GM23338 (cell line): ENCODE measurements around the gene FCHSD2. TPM values are rescaled to one million over a fixed set of nuclear protein-coding genes. Genes with fewer than 3 reads are reported as not detected.

Experiments
- ATAC-seq: fragments of 200-7000 bp; cut with Tn5 transposase; 3 replicates; pipeline ENCODE4 v1.9.1; 2020
- DNase-seq: peaks from one replicate; pipeline ENCODE4 v3.0.0-alpha.2; 2015; ENCODE audit warnings: low spot score
- H2AFZ ChIP-seq: fragments of 200-600 bp; sonication (generic); 2 replicates; pipeline ENCODE4 v1.8.0; 2016; ENCODE audit warnings: antibody characterized with exemption, mild to moderate bottlenecking, moderate library complexity
- H3F3A ChIP-seq: fragments of 200-600 bp; sonication (generic); replicated peaks from 2 replicates; pipeline ENCODE4 v1.8.0; 2017; ENCODE audit warnings: antibody characterized with exemption, mixed run types, low read depth
- H3K27ac ChIP-seq: fragments of 200-600 bp; sonication (generic); 2 replicates; pipeline ENCODE4 v1.6.1; 2016; ENCODE audit warnings: low read depth
- H3K27me3 ChIP-seq: fragments of 200-600 bp; sonication (generic); 2 replicates; pipeline ENCODE4 v1.8.0; 2016; ENCODE audit warnings: mild to moderate bottlenecking, mixed run types, moderate library complexity; ENCODE audit not compliant: insufficient read depth
- H3K36me3 ChIP-seq: fragments of 200-600 bp; sonication (generic); 2 replicates; pipeline ENCODE4 v1.8.0; 2016; ENCODE audit warnings: mild to moderate bottlenecking; ENCODE audit not compliant: insufficient read depth
- H3K4me1 ChIP-seq: fragments of 200-600 bp; sonication (generic); 2 replicates; pipeline ENCODE4 v1.8.0; 2016; ENCODE audit warnings: mild to moderate bottlenecking, moderate library complexity; ENCODE audit not compliant: insufficient read depth
- H3K4me2 ChIP-seq: fragments of 200-600 bp; sonication (generic); 2 replicates; pipeline ENCODE4 v1.7.1; 2017; ENCODE audit warnings: mixed run types
- H3K4me3 ChIP-seq: fragments of 200-600 bp; sonication (generic); 2 replicates; pipeline ENCODE4 v1.6.1; 2016; ENCODE audit warnings: mixed run types
- H3K79me2 ChIP-seq: fragments of 200-600 bp; sonication (generic); replicated peaks from 2 replicates; pipeline ENCODE4 v1.8.0; 2017; ENCODE audit warnings: mild to moderate bottlenecking; ENCODE audit not compliant: insufficient read depth
- H3K9me2 ChIP-seq: fragments of 200-600 bp; sonication (generic); 2 replicates; pipeline ENCODE4 v1.8.0; 2017; ENCODE audit not compliant: insufficient read depth
- H4K20me1 ChIP-seq: fragments of 200-600 bp; sonication (generic); replicated peaks from 2 replicates; pipeline ENCODE4 v1.8.0; 2017; ENCODE audit warnings: mild to moderate bottlenecking; ENCODE audit not compliant: insufficient read depth
- H3K27ac Mint-ChIP-seq: 2 replicates; pipeline ENCODE4 v1.8.0; 2020; ENCODE audit warnings: inconsistent platforms, mild to moderate bottlenecking, moderate library complexity, mixed read lengths
- H3K27me3 Mint-ChIP-seq: 3 replicates; pipeline ENCODE4 v1.8.0; 2022; ENCODE audit warnings: low read depth, mild to moderate bottlenecking, moderate library complexity, mixed read lengths, inconsistent platforms; ENCODE audit not compliant: insufficient read depth, poor library complexity
- H3K36me3 Mint-ChIP-seq: 3 replicates; pipeline ENCODE4 v1.8.0; 2021; ENCODE audit warnings: low read depth, mild to moderate bottlenecking, inconsistent platforms, moderate library complexity, mixed read lengths
- H3K4me1 Mint-ChIP-seq: 3 replicates; pipeline ENCODE4 v1.8.0; 2020; ENCODE audit warnings: mild to moderate bottlenecking, inconsistent platforms, mixed read lengths
- H3K4me3 Mint-ChIP-seq: 3 replicates; pipeline ENCODE4 v1.8.0; 2021; ENCODE audit warnings: moderate library complexity, mild to moderate bottlenecking, inconsistent platforms, mixed read lengths
- H3K9me3 Mint-ChIP-seq: 3 replicates; pipeline ENCODE4 v1.8.0; 2020; ENCODE audit warnings: moderate library complexity, mild to moderate bottlenecking, inconsistent platforms, mixed read lengths
- CREB1 ChIP-seq: fragments of 250-450 bp; sonication (Bioruptor Pico); IDR thresholded peaks from 2 replicates; pipeline ENCODE4 v1.5.0; 2020; ENCODE audit warnings: low read depth, mild to moderate bottlenecking, moderate library complexity
- EZH2phosphoT487 ChIP-seq: fragments of 200-600 bp; sonication (generic); IDR thresholded peaks from one replicate; pipeline ENCODE4 v1.8.1; 2018; ENCODE audit warnings: antibody characterized with exemption; ENCODE audit not compliant: unreplicated experiment
- JUNB ChIP-seq: IDR thresholded peaks from one replicate; pipeline ENCODE4 v1.6.1; 2016; ENCODE audit warnings: antibody characterized with exemption; ENCODE audit not compliant: unreplicated experiment
- NANOG ChIP-seq: IDR thresholded peaks from 2 replicates; pipeline ENCODE4 v1.6.1; 2016; ENCODE audit warnings: antibody characterized with exemption, borderline replicate concordance
- POLR2AphosphoS5 ChIP-seq: IDR thresholded peaks from 2 replicates; pipeline ENCODE4 v1.6.1; 2016; ENCODE audit warnings: antibody characterized with exemption, low read depth
- ZNF114 ChIP-seq: fragments of 250-450 bp; sonication (Bioruptor Pico); IDR thresholded peaks from 2 replicates; pipeline ENCODE4 v1.5.0; 2020; ENCODE audit warnings: mild to moderate bottlenecking, moderate library complexity
- ZNF331 ChIP-seq: fragments of 250-450 bp; sonication (Bioruptor Pico); IDR thresholded peaks from 2 replicates; pipeline ENCODE4 v1.5.0; 2020; ENCODE audit warnings: low read depth, mild to moderate bottlenecking, moderate library complexity
- polyA plus RNA-seq: library from polyadenylated mRNA; unstranded; fragments of >200 nt; fragmentation: Nextera tagmentation; extraction: Ambion mirVana; gene quantifications from 2 replicates; pipeline ENCODE4 v1.2.1, GENCODE V29; 2016
- total RNA-seq: library from RNA; depleted of rRNA; stranded (reverse); fragments of >200 nt; shearing (Covaris generic); gene quantifications from 2 replicates; pipeline ENCODE4 v1.2.3, GENCODE V29; 2014
- TF ChIP-seq, protein P1 (sequence below): fragments of 250-450 bp; sonication (Bioruptor Pico); IDR thresholded peaks from 2 replicates; pipeline ENCODE4 v1.5.0; 2020; ENCODE audit warnings: mild to moderate bottlenecking, moderate library complexity
- TF ChIP-seq, protein P2 (sequence below), 2 experiments: fragments of 200-600 bp in 1 of 2; sonication (generic) in 1 of 2; conservative IDR thresholded peaks; 2 replicates each; pipeline versions ENCODE4 v1.5.1 to v1.6.1; 2016 to 2017; ENCODE audit warnings: antibody characterized with exemption in 2 of 2, low read depth in 2 of 2, mild to moderate bottlenecking in 2 of 2, moderate library complexity in 1 of 2

The FCHSD2 gene
- total and polyA plus RNA-seq, 2 experiments from 2014 or later, result 3.6 to 5.2 TPM

DNA sequence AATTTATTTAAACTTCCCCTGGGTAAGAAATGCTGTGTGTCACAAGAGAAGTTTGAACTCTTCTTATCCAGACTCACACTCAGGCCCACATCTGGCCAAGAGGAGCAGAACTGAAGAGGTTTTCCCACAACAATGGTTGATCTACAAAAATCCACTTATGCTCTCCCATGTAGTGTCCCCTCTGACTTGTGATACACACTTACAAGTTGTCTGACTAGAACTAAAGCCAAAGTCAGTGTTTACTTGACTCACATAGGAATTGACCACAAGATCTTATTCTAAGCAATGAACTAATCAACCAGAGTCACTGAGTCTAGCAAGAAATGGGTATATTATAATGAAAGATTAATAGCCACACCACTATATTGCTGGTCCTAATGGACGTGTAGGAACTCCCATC is 194.9 kb downstream of the FCHSD2 start (continued):
- TF ChIP-seq, protein P1, sequence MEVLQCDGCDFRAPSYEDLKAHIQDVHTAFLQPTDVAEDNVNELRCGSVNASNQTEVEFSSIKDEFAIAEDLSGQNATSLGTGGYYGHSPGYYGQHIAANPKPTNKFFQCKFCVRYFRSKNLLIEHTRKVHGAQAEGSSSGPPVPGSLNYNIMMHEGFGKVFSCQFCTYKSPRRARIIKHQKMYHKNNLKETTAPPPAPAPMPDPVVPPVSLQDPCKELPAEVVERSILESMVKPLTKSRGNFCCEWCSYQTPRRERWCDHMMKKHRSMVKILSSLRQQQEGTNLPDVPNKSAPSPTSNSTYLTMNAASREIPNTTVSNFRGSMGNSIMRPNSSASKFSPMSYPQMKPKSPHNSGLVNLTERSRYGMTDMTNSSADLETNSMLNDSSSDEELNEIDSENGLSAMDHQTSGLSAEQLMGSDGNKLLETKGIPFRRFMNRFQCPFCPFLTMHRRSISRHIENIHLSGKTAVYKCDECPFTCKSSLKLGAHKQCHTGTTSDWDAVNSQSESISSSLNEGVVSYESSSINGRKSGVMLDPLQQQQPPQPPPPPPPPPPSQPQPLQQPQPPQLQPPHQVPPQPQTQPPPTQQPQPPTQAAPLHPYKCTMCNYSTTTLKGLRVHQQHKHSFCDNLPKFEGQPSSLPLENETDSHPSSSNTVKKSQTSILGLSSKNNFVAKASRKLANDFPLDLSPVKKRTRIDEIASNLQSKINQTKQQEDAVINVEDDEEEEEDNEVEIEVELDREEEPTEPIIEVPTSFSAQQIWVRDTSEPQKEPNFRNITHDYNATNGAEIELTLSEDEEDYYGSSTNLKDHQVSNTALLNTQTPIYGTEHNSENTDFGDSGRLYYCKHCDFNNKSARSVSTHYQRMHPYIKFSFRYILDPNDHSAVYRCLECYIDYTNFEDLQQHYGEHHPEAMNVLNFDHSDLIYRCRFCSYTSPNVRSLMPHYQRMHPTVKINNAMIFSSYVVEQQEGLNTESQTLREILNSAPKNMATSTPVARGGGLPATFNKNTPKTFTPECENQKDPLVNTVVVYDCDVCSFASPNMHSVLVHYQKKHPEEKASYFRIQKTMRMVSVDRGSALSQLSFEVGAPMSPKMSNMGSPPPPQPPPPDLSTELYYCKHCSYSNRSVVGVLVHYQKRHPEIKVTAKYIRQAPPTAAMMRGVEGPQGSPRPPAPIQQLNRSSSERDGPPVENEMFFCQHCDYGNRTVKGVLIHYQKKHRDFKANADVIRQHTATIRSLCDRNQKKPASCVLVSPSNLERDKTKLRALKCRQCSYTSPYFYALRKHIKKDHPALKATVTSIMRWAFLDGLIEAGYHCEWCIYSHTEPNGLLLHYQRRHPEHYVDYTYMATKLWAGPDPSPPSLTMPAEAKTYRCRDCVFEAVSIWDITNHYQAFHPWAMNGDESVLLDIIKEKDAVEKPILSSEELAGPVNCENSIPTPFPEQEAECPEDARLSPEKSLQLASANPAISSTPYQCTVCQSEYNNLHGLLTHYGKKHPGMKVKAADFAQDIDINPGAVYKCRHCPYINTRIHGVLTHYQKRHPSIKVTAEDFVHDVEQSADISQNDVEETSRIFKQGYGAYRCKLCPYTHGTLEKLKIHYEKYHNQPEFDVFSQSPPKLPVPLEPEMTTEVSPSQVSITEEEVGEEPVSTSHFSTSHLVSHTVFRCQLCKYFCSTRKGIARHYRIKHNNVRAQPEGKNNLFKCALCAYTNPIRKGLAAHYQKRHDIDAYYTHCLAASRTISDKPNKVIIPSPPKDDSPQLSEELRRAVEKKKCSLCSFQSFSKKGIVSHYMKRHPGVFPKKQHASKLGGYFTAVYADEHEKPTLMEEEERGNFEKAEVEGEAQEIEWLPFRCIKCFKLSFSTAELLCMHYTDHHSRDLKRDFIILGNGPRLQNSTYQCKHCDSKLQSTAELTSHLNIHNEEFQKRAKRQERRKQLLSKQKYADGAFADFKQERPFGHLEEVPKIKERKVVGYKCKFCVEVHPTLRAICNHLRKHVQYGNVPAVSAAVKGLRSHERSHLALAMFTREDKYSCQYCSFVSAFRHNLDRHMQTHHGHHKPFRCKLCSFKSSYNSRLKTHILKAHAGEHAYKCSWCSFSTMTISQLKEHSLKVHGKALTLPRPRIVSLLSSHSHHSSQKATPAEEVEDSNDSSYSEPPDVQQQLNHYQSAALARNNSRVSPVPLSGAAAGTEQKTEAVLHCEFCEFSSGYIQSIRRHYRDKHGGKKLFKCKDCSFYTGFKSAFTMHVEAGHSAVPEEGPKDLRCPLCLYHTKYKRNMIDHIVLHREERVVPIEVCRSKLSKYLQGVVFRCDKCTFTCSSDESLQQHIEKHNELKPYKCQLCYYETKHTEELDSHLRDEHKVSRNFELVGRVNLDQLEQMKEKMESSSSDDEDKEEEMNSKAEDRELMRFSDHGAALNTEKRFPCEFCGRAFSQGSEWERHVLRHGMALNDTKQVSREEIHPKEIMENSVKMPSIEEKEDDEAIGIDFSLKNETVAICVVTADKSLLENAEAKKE (CRISPR knock-in tag), result no peak
- TF ChIP-seq, protein P2, sequence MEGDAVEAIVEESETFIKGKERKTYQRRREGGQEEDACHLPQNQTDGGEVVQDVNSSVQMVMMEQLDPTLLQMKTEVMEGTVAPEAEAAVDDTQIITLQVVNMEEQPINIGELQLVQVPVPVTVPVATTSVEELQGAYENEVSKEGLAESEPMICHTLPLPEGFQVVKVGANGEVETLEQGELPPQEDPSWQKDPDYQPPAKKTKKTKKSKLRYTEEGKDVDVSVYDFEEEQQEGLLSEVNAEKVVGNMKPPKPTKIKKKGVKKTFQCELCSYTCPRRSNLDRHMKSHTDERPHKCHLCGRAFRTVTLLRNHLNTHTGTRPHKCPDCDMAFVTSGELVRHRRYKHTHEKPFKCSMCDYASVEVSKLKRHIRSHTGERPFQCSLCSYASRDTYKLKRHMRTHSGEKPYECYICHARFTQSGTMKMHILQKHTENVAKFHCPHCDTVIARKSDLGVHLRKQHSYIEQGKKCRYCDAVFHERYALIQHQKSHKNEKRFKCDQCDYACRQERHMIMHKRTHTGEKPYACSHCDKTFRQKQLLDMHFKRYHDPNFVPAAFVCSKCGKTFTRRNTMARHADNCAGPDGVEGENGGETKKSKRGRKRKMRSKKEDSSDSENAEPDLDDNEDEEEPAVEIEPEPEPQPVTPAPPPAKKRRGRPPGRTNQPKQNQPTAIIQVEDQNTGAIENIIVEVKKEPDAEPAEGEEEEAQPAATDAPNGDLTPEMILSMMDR (conservative IDR thresholded peaks at IDR 0.05; ENCODE audit: low read depth in 2 of 2), result no peak
- TF ChIP-seq NANOG, result no peak

DNA sequence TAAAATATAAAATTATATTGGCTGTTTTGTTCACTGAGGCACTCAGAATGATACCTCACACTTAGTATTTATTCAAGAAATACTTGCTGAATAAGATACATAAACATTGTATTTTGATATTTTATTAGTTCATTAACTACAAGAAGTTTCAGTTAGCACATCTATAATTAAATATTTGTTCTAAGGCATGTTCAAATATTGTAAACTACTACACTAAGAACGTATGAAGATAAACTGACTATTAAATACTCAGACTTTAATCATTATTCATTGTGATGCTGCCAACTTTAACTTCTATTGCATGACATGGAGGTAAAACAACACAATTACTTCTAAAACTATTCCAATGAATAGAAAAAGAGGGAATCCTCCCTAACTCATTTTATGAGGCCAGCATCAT is 198.5 kb downstream of the FCHSD2 start:
- Histone ChIP-seq H3K9me2 (no peaks in the 10 kb centered on the region), H3K27me3 (no peaks in the 10 kb centered on the region), H3K36me3 (no peaks in the 10 kb centered on the region), H4K20me1 (no peaks in the 10 kb centered on the region), H3K27ac (no peak overlapping the region), H3F3A (no peaks in the 10 kb centered on the region), H3K4me2 (no peak overlapping the region), H3K4me1 (no peaks in the 10 kb centered on the region), H3K4me3 (no peak overlapping the region), H3K79me2 (no peaks in the 10 kb centered on the region), H2AFZ (no peak overlapping the region)
- Mint-ChIP-seq H3K27me3 (peaks cover 4% of the 10 kb centered on the region), H3K36me3 (no peaks in the 10 kb centered on the region), H3K27ac (no peak overlapping the region), H3K4me3 (no peak overlapping the region), H3K9me3 (no peaks in the 10 kb centered on the region), H3K4me1 (no peaks in the 10 kb centered on the region)
- ATAC-seq, result no peak
- DNase-seq, result no peak
- TF ChIP-seq NANOG (no peak), JUNB (no peak), EZH2phosphoT487 (no peak), ZNF331 (CRISPR knock-in tag) (no peak), CREB1 (CRISPR knock-in tag) (no peak), ZNF114 (CRISPR knock-in tag) (no peak), POLR2AphosphoS5 (no peak)
- TF ChIP-seq, protein P1 (CRISPR knock-in tag), result no peak
